Subcutaneous adipose tissue (tissue), 4 donors: Measurements from ENCODE around the gene LMNA. TPM values are rescaled to one million over a fixed set of nuclear protein-coding genes. Genes with fewer than 3 reads are reported as not detected.

Experiments
- CTCF ChIP-seq: fragments of 450-650 bp; IDR thresholded peaks from one replicate; pipeline ENCODE4 v1.5.1; 2016; ENCODE audit warnings: low read depth, mild to moderate bottlenecking, control low read depth, antibody characterized with exemption, moderate library complexity
- total RNA-seq, 4 donors: library from RNA; depleted of rRNA; stranded (reverse); fragments of >200 nt; gene quantifications; one replicate each; pipeline ENCODE4 v1.1.0, GENCODE V29; 2016

The LMNA gene
- total RNA-seq, 4 donors from 2014 or later: 210 to 349 (median 281) TPM

GRCh38 chr1:156083800-156084790 is 30.4 kb upstream of the LMNA start:
- no peak for TF ChIP-seq CTCF

GRCh38 chr1:156086256-156086662 is 28.3 kb upstream of the LMNA start:
- no peak for TF ChIP-seq CTCF

GRCh38 chr1:156089704-156090103 is 24.8 kb upstream of the LMNA start:
- no peak for TF ChIP-seq CTCF

- no peak for TF ChIP-seq CTCF
These were observed 24.2 kb upstream of the LMNA start for GRCh38 chr1:156090138-156090839.

GRCh38 chr1:156090840-156091188 is 23.7 kb upstream of the LMNA start:
- no peak for TF ChIP-seq CTCF

- TF ChIP-seq CTCF: no peak
These were observed 22.9 kb upstream of the LMNA start for GRCh38 chr1:156091610-156092009.

- no peak for TF ChIP-seq CTCF
These were observed 18.5 kb upstream of the LMNA start for GRCh38 chr1:156095906-156096508.
